OCI-LY7 (cell line): ENCODE data around the gene SNF8. TPM values are rescaled to one million over a fixed set of nuclear protein-coding genes. Genes with fewer than 3 reads are reported as not detected.

Source experiments
- BruUV-seq: library from RNA; stranded (reverse); fragments of 400-500 nt; replicated peaks from 2 replicates; lab custom pipeline; 2021; lab: Mats Ljungman, UMichigan
- CTCF ChIA-PET: fragments of 300-600 bp; sonication (Branson Sonifier 250); formaldehyde crosslinking; loops from one replicate; lab custom pipeline; 2022; ENCODE audit warnings: antibody characterized with exemption; ENCODE audit not compliant: unreplicated experiment; lab: Charles Lee
- POLR2A ChIA-PET: fragments of 300-600 bp; sonication (Branson Sonifier 250); formaldehyde crosslinking; loops from one replicate; lab custom pipeline; 2022; ENCODE audit warnings: antibody characterized with exemption; lab: Charles Lee
- DNase-seq: peaks from one replicate; pipeline ENCODE4 v3.0.0-alpha.2; 2015; ENCODE audit warnings: low spot score
- H2AFZ ChIP-seq: fragments of 200-600 bp; sonication (generic), shearing (Covaris generic); 2 replicates; pipeline ENCODE4 v1.6.1; 2014; ENCODE audit warnings: mild to moderate bottlenecking, antibody characterized with exemption, low read length, moderate library complexity
- H3K27ac ChIP-seq: fragments of 200-600 bp; sonication (generic); 2 replicates; pipeline ENCODE4 v1.5.1; 2014; ENCODE audit warnings: mixed run types, low read depth, mild to moderate bottlenecking, moderate library complexity, low read length, inconsistent platforms; ENCODE audit not compliant: poor library complexity, severe bottlenecking
- H3K36me3 ChIP-seq: fragments of 200-600 bp; sonication (generic); 2 replicates; pipeline ENCODE4 v1.6.1; 2014; ENCODE audit warnings: mild to moderate bottlenecking, antibody characterized with exemption, low read length, moderate library complexity, mixed read lengths; ENCODE audit not compliant: insufficient read depth
- H3K4me1 ChIP-seq: fragments of 200-600 bp; sonication (generic); 2 replicates; pipeline ENCODE4 v1.5.1; 2014; ENCODE audit warnings: mild to moderate bottlenecking, low read length; ENCODE audit not compliant: insufficient read depth, poor library complexity, severe bottlenecking
- H3K4me2 ChIP-seq: fragments of 200-600 bp; sonication (generic); 2 replicates; pipeline ENCODE4 v1.6.1; 2014; ENCODE audit warnings: mild to moderate bottlenecking, low read length
- H3K4me3 ChIP-seq: fragments of 200-600 bp; sonication (generic); 2 replicates; pipeline ENCODE4 v1.5.1; 2014; ENCODE audit warnings: mild to moderate bottlenecking, low read depth, low read length; ENCODE audit not compliant: poor library complexity, severe bottlenecking
- H3K79me2 ChIP-seq: fragments of 200-600 bp; sonication (generic); 2 replicates; pipeline ENCODE4 v1.6.1; 2016; ENCODE audit warnings: low read depth, mild to moderate bottlenecking, low read length, moderate library complexity, mixed read lengths; ENCODE audit not compliant: insufficient read depth
- H3K9me2 ChIP-seq: fragments of 200-600 bp; sonication (generic); 2 replicates; pipeline ENCODE4 v1.6.1; 2016; ENCODE audit warnings: mild to moderate bottlenecking, low read length, mixed read lengths; ENCODE audit not compliant: insufficient read depth
- H3K9me3 ChIP-seq: fragments of 200-600 bp; sonication (generic); 2 replicates; pipeline ENCODE4 v1.6.1; 2014; ENCODE audit warnings: mild to moderate bottlenecking, mixed run types, low read length, mixed read lengths
- H4K20me1 ChIP-seq: fragments of 200-600 bp; sonication (generic); 2 replicates; pipeline ENCODE4 v1.6.1; 2014; ENCODE audit warnings: mild to moderate bottlenecking, antibody characterized with exemption, low read length, moderate library complexity, mixed read lengths; ENCODE audit not compliant: insufficient read depth
- EZH2phosphoT487 ChIP-seq: fragments of 200-600 bp; sonication (generic); IDR thresholded peaks from 2 replicates; pipeline ENCODE4 v1.6.1; 2018; ENCODE audit warnings: low read depth, borderline replicate concordance, mild to moderate bottlenecking, mixed run types, antibody characterized with exemption, low read length, moderate library complexity, mixed read lengths
- intact Hi-C: fragments of 100-400 bp; cut with micrococcal nuclease; formaldehyde crosslinking; loops from one replicate; pipeline ENCODE4 v1.10.0; 2022; ENCODE audit not compliant: unreplicated experiment
- total RNA-seq, 2 experiments: library from RNA; depleted of rRNA in 1 of 2; stranded (reverse); fragments of >200 nt in 1 of 2; shearing (Covaris generic) in 1 of 2; gene quantifications; 2 replicates each; pipeline ENCODE4 v1.2.3, GENCODE V29; 2014 to 2022
- TF ChIP-seq, protein P1 (sequence below): fragments of 200-600 bp; sonication (generic); conservative IDR thresholded peaks from 2 replicates; pipeline ENCODE4 v1.5.1; 2014; ENCODE audit warnings: mild to moderate bottlenecking, antibody characterized with exemption, low read length, moderate library complexity, mixed read lengths

SNF8 gene
- total RNA-seq, 2 experiments from 2014 or later, result 45.8 to 92.2 TPM

DNA sequence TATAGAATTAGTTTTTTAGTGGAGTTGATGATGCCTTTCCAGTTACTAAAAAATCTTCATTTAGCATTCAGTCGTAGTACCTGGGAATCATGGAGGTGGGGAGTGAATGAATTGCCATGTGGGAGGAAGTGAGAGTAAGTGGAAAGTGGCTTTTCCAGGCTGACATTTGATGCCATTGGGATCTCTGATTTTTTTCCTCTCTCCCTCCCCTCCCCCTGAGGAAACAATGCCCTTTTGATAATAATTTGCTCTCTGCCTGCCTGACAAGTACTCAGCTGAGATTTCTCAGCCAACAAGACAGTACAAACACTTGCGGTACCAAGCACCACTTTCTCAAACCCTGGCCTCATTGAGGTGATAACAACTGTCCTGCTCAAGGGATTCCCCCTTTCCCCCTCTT, 34.3 kb downstream of the SNF8 start:
- DNase-seq, result no peak
- no peaks in the 10 kb centered on the region for H3K9me2 ChIP-seq
- no peaks in the 10 kb centered on the region for H3K9me3 ChIP-seq
- H3K4me1 ChIP-seq, result peaks cover 26% of the 10 kb centered on the region
- no peak overlapping the region for H3K27ac ChIP-seq
- no TSS peak for BruUV-seq
- H3K4me2 ChIP-seq, result peak overlapping the region; percentile 91
- ChIA-PET POLR2A (no interaction called here), CTCF (no interaction called here)
- H4K20me1 ChIP-seq, result peaks cover 34% of the 10 kb centered on the region
- H3K79me2 ChIP-seq, result peaks cover 75% of the 10 kb centered on the region
- peaks cover 58% of the 10 kb centered on the region for H3K36me3 ChIP-seq
- no peak for TF ChIP-seq EZH2phosphoT487
- TF ChIP-seq, protein P1, sequence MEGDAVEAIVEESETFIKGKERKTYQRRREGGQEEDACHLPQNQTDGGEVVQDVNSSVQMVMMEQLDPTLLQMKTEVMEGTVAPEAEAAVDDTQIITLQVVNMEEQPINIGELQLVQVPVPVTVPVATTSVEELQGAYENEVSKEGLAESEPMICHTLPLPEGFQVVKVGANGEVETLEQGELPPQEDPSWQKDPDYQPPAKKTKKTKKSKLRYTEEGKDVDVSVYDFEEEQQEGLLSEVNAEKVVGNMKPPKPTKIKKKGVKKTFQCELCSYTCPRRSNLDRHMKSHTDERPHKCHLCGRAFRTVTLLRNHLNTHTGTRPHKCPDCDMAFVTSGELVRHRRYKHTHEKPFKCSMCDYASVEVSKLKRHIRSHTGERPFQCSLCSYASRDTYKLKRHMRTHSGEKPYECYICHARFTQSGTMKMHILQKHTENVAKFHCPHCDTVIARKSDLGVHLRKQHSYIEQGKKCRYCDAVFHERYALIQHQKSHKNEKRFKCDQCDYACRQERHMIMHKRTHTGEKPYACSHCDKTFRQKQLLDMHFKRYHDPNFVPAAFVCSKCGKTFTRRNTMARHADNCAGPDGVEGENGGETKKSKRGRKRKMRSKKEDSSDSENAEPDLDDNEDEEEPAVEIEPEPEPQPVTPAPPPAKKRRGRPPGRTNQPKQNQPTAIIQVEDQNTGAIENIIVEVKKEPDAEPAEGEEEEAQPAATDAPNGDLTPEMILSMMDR, result no peak
- H3K4me3 ChIP-seq, result peak overlapping the region; percentile 99
- intact Hi-C loops, result no loop called here
- H2AFZ ChIP-seq, result no peak overlapping the region

GRCh38 chr17:48909783-48910182, 34.9 kb downstream of the SNF8 start:
- Histone ChIP-seq H2AFZ (no peak overlapping the region), H3K9me2 (no peaks in the 10 kb centered on the region), H3K79me2 (peaks cover 69% of the 10 kb centered on the region), H3K4me1 (peaks cover 22% of the 10 kb centered on the region), H3K4me3 (peak overlapping the region; percentile 99), H3K36me3 (peaks cover 52% of the 10 kb centered on the region), H4K20me1 (peaks cover 34% of the 10 kb centered on the region), H3K4me2 (peak overlapping the region; percentile 91), H3K27ac (no peak overlapping the region), H3K9me3 (no peaks in the 10 kb centered on the region)
- ChIA-PET POLR2A (interaction anchor here (0.7 to 0.8 kb wide), 2 partner anchors 9 to 17 kb away, joined by 3 read pairs; partner anchors contain the start of gene ATP5MC1), CTCF (no interaction called here)
- TF ChIP-seq EZH2phosphoT487, result no peak
- TF ChIP-seq, protein P1, result no peak
- intact Hi-C loops, result loop anchor here (2.0 kb wide), 1 partner anchor 89 kb away; no protein-coding TSS in a partner anchor
- TSS peak; percentile 50 for BruUV-seq
- DNase-seq, result no peak

GRCh38 chr17:48908853-48909394, 35.7 kb downstream of the SNF8 start:
- peak overlapping the region; percentile 91 for H3K4me2 ChIP-seq
- no peaks in the 10 kb centered on the region for H3K9me2 ChIP-seq
- H3K27ac ChIP-seq, result peak overlapping the region; percentile 76
- intact Hi-C loops, result loop anchor here (1.0 to 2.0 kb wide), 2 partner anchors 17 to 90 kb away; partner anchors contain the start of gene ATP5MC1
- H3K36me3 ChIP-seq, result peaks cover 43% of the 10 kb centered on the region
- peak; percentile 92 for DNase-seq
- no TSS peak for BruUV-seq
- CTCF ChIA-PET, result no interaction called here
- H2AFZ ChIP-seq, result no peak overlapping the region
- H3K9me3 ChIP-seq, result no peaks in the 10 kb centered on the region
- H3K4me3 ChIP-seq, result peak overlapping the region; percentile 99
- POLR2A ChIA-PET, result interaction anchor here (0.7 to 0.8 kb wide), 2 partner anchors 9 to 16 kb away, joined by 3 read pairs; partner anchors contain the start of gene ATP5MC1
- peaks cover 30% of the 10 kb centered on the region for H4K20me1 ChIP-seq
- peaks cover 60% of the 10 kb centered on the region for H3K79me2 ChIP-seq
- H3K4me1 ChIP-seq, result peaks cover 22% of the 10 kb centered on the region
- TF ChIP-seq, protein P1, result no peak
- no peak for TF ChIP-seq EZH2phosphoT487
